NB4 (cell line): Measurements from ENCODE around the gene IGFBPL1.

ENCODE experiments used
- POLR2A ChIP-seq: IDR thresholded peaks from 2 replicates; pipeline ENCODE4 v1.6.1; 2011; ENCODE audit warnings: mild to moderate bottlenecking; ENCODE audit not compliant: insufficient read length; ENCODE audit errors: extremely low read depth
- TF ChIP-seq, protein P1 (sequence below): IDR thresholded peaks from one replicate; pipeline ENCODE4 v1.5.1; 2012; ENCODE audit warnings: low read depth, low read length
- TF ChIP-seq, protein P2 (sequence below): IDR thresholded peaks from 2 replicates; pipeline ENCODE4 v1.6.1; 2011; ENCODE audit warnings: low read depth, low read length

DNA sequence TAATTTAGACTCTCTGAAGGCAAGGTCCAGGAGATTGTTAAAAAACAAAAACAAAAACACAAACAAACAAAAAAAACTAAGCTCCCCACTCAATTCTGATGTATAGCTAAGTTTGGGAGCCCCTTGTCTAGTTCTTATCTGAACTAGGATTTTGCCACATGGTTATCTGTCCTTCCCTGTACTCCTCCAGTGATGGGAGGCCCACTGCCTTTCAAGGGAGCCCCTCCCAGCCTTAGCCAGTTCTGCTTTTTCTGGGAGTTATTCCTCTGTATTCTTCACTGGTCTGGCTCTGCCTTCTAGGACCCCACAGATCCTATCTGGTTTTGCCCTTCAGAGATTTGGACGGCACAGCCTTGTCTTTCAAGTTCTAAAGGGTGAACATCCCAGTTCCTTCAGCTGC lies 33.8 kb downstream of the IGFBPL1 start:
- no peak for TF ChIP-seq POLR2A
- TF ChIP-seq, protein P1, sequence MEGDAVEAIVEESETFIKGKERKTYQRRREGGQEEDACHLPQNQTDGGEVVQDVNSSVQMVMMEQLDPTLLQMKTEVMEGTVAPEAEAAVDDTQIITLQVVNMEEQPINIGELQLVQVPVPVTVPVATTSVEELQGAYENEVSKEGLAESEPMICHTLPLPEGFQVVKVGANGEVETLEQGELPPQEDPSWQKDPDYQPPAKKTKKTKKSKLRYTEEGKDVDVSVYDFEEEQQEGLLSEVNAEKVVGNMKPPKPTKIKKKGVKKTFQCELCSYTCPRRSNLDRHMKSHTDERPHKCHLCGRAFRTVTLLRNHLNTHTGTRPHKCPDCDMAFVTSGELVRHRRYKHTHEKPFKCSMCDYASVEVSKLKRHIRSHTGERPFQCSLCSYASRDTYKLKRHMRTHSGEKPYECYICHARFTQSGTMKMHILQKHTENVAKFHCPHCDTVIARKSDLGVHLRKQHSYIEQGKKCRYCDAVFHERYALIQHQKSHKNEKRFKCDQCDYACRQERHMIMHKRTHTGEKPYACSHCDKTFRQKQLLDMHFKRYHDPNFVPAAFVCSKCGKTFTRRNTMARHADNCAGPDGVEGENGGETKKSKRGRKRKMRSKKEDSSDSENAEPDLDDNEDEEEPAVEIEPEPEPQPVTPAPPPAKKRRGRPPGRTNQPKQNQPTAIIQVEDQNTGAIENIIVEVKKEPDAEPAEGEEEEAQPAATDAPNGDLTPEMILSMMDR = no peak
- TF ChIP-seq, protein P2, sequence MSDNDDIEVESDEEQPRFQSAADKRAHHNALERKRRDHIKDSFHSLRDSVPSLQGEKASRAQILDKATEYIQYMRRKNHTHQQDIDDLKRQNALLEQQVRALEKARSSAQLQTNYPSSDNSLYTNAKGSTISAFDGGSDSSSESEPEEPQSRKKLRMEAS = no peak
